Pancreas (tissue), 10 donors: ENCODE results near the gene UBXN10. TPM values are rescaled to one million over a fixed set of nuclear protein-coding genes. Genes with fewer than 3 reads are reported as not detected.

ENCODE experiments used
- ATAC-seq, 4 donors: fragments of 200-7000 bp; cut with Tn5 transposase; one replicate each; pipeline versions ENCODE4 v1.8.0 to v1.9.1; 2020; ENCODE audit warnings: mild to moderate bottlenecking in 4 of 4, moderate library complexity in 4 of 4
- DNase-seq, 6 donors: peaks; one replicate each; pipeline ENCODE4 v3.0.0-alpha.2; 2020
- FAIRE-seq: peaks from 2 replicates; lab custom pipeline; 2012; peaks lifted over from hg19 to GRCh38; lab: Jason Lieb, UNC
- H3K27ac ChIP-seq, 4 donors: fragments of 200-600 bp; sonication (generic); 1 replicate in 3 of 4; 2 replicates in 1 of 4; pipeline versions ENCODE4 v1.5.0 to v1.8.0; 2020
- H3K27me3 ChIP-seq, 4 donors: fragments of 200-600 bp; one replicate each; pipeline ENCODE4 v1.8.0; 2021
- H3K36me3 ChIP-seq, 3 donors: fragments of 200-600 bp; sonication (generic) in 1 of 3; one replicate each; pipeline versions ENCODE4 v1.5.0 to v1.8.0; 2020 to 2021
- H3K4me1 ChIP-seq, 3 donors: fragments of 200-600 bp; one replicate each; pipeline ENCODE4 v1.8.0; 2021
- H3K4me3 ChIP-seq, 4 donors: fragments of 200-600 bp; sonication (generic) in 2 of 4; one replicate each; pipeline versions ENCODE4 v1.5.0 to v1.8.0; 2020 to 2021
- H3K9me3 ChIP-seq, 4 donors: fragments of 200-600 bp; one replicate each; pipeline ENCODE4 v1.8.0; 2021
- WGBS, 2 donors: extraction: QIAGEN DNeasy Blood & Tissue Kit; methylation state at CpG; one replicate each; pipeline ENCODE4 v1.1.7; 2013; 5-methylcytosine and 5-hydroxymethylcytosine counted together
- intact Hi-C, 3 donors: fragments of 100-400 bp; cut with DNase I; formaldehyde crosslinking; loops; one replicate each; pipeline versions ENCODE4 v1.11.1 to v1.14.2; 2022
- polyA plus RNA-seq, 2 donors: library from polyadenylated mRNA; stranded (reverse); fragments of 200-250 nt; gene quantifications; one replicate each; pipeline ENCODE4 v1.2.3, GENCODE V29; 2013
- total RNA-seq, 6 donors: library from RNA; stranded (reverse); fragmentation: NEBNext Ultra II Directional in 4 of 6; extraction: Animal tissue kit (Norgen Biotek cat#: 25700) in 4 of 6; gene quantifications; one replicate each; pipeline versions ENCODE4 v1.2.1 to v1.2.4, GENCODE V29; 2021 to 2023
- TF ChIP-seq, protein P1 (sequence below), 4 donors: fragments of 200-600 bp; sonication (generic) in 3 of 4; IDR thresholded peaks; one replicate each; pipeline versions ENCODE4 v1.5.0 to v1.8.0; 2021; ENCODE audit warnings: antibody characterized with exemption in 4 of 4
- donor health status: healthy with polysubstance abuse.
- donor health status: DM: no; HTN: no; CAD: no; lungs with moderate emphysema.
- donor health status: DM: no; HTN: no; CAD: no.
- donor health status: control.
- donor health status: control.
- donor health status: Bipolar disorder and iron deficiency.
- donor health status: DM: yes; HTN: yes; CAD: no.
- donor health status: DM: no; HTN: no; CAD: no.
- donor health status: DM: no; HTN: no; CAD: no.
- donor health status: DM: yes; HTN: yes; CAD: no.

The UBXN10 gene
- total and polyA plus RNA-seq, 8 donors = 0.54 to 2.4 (median 0.75) TPM

DNA sequence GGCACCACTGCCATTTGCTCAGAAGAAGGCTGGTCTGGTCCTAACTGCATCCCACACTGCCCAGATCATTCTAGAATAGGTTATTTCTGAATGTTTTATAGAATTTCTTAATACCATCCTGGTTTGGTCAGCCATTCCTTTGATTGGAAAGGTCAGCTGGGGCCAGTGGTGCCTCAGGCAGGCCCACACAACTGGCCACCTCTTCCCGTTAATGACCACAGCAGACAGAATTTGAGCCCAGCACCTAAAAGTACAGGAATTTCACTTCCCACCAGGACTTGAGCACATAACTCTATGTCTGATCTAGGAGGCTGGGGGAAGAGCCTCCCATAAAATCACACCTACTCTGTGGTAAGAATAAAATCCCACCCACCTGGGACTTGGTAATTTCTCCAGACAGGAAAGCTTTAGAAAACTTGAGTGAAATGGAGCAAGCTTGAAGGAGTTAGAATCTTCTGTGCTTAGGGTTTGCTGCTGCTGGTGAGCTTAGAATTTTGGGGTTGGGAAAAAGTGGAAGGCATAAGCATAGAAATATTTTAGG lies 7.0 kb downstream of the UBXN10 start:
- H3K36me3 ChIP-seq = no peaks in the 10 kb centered on the region
- no peaks in the 10 kb centered on the region for H3K27me3 ChIP-seq
- H3K4me3 ChIP-seq = no peak overlapping the region
- TF ChIP-seq, protein P1, sequence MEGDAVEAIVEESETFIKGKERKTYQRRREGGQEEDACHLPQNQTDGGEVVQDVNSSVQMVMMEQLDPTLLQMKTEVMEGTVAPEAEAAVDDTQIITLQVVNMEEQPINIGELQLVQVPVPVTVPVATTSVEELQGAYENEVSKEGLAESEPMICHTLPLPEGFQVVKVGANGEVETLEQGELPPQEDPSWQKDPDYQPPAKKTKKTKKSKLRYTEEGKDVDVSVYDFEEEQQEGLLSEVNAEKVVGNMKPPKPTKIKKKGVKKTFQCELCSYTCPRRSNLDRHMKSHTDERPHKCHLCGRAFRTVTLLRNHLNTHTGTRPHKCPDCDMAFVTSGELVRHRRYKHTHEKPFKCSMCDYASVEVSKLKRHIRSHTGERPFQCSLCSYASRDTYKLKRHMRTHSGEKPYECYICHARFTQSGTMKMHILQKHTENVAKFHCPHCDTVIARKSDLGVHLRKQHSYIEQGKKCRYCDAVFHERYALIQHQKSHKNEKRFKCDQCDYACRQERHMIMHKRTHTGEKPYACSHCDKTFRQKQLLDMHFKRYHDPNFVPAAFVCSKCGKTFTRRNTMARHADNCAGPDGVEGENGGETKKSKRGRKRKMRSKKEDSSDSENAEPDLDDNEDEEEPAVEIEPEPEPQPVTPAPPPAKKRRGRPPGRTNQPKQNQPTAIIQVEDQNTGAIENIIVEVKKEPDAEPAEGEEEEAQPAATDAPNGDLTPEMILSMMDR (IDR thresholded peaks at IDR 0.05) = no peak
- ATAC-seq = no peak
- 82 to 90% methylated on average over 1 of the region's 1 CpG for WGBS, 2 donors
- no peak for DNase-seq
- intact Hi-C loops = no loop called here
- H3K4me1 ChIP-seq = no peaks in the 10 kb centered on the region
- no peak overlapping the region for H3K27ac ChIP-seq
- H3K9me3 ChIP-seq = no peaks in the 10 kb centered on the region
- no peak for FAIRE-seq

DNA sequence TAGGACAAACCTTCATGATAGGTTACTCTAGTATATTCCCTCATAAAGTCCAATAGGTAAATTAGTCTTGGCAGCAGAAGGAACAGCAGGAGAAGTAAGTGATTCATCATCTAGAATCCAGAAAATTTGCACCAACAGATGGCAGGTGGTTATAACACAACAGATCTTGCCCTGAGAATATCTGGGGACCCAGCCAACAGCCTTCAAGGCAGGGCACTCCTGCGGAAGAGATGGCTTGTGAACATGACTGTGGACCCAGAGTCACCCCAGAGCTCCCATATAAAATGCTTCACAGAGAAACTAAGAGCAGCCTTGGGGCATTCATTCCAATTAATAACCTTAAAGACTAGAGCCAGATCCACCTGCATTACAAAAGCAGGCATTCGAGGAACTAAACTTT lies 8.3 kb downstream of the UBXN10 start:
- ATAC-seq = peak in 1 of 4 donors; percentile 22
- no peaks in the 10 kb centered on the region for H3K9me3 ChIP-seq
- no peak for FAIRE-seq
- H3K27ac ChIP-seq = no peak overlapping the region
- H3K27me3 ChIP-seq = no peaks in the 10 kb centered on the region
- H3K4me3 ChIP-seq = no peak overlapping the region
- intact Hi-C loops = no loop called here
- 84 to 94% methylated on average over 2 of the region's 2 CpGs for WGBS, 2 donors
- H3K36me3 ChIP-seq = no peaks in the 10 kb centered on the region
- no peak for DNase-seq
- TF ChIP-seq, protein P1 (IDR thresholded peaks at IDR 0.05) = no peak
- H3K4me1 ChIP-seq = no peaks in the 10 kb centered on the region

DNA sequence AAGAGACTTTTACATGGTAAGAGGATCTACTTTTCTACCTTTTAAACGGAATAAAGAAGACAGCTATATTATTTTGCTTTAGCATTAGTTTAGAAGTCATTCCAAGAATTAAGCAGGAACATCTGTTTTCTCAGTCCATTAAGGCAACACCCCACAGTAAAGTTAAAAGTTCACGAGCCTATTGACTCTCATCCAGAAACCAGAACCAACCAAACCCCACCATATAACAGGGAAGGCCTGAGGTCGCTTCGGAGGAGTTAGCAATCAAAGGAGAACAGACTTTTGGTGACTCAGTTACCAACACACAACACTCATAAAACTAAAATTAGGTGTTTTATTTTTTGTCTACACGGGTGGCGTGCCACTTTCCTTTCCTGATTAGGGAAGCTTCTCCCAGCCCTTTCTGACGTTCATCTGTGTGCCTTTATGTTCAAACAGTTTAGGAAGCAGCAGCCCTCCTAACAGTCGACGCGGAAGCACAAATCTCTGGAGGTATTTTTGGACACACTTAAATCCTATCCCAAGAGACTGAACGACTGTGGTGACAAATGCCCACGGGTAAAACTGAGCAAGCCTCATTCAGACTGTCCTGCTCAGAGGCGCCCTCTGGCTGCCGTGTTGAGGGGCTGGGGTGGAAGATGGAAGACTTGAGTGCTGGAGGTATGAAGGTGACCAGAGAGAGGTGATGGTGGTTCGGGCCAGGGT lies 9.0 kb downstream of the UBXN10 start:
- 33 to 41% methylated on average over 15 of the region's 15 CpGs for WGBS, 2 donors
- peak; percentile 43 to 89 (median 70) for DNase-seq
- no peaks in the 10 kb centered on the region for H3K4me1 ChIP-seq
- peak; percentile 60 to 95 (median 88) for ATAC-seq
- H3K9me3 ChIP-seq = no peaks in the 10 kb centered on the region
- intact Hi-C loops = loop anchor here in 1 of 3 donors (5.0 kb wide), 1 partner anchor 273 kb away; the partner anchor contains the start of gene PLA2G2E
- TF ChIP-seq, protein P1 (IDR thresholded peaks at IDR 0.05) = peak; percentile 61 to 76 (median 69)
- no peak for FAIRE-seq
- no peaks in the 10 kb centered on the region for H3K36me3 ChIP-seq
- H3K4me3 ChIP-seq = no peak overlapping the region
- no peaks in the 10 kb centered on the region for H3K27me3 ChIP-seq
- H3K27ac ChIP-seq = no peak overlapping the region

DNA sequence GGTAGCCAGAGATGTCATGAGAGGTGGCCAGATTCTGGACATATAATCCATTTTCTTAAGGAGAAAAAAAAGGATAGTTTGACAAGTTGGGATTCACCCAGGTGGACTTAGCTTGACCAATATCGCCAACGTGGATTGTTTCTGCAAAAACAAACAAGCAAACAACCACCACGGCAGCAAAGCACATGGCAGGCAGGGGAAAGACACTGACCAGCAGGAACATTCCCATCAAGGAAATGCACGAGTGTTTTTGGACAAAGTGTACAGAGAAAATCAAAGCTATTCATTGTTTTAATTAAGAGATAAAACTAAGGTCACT lies 9.5 kb downstream of the UBXN10 start:
- H3K36me3 ChIP-seq = no peaks in the 10 kb centered on the region
- H3K4me3 ChIP-seq = no peak overlapping the region
- no peak overlapping the region for H3K27ac ChIP-seq
- DNase-seq (no peak), FAIRE-seq (no peak), ATAC-seq (no peak)
- no peaks in the 10 kb centered on the region for H3K4me1 ChIP-seq
- TF ChIP-seq, protein P1 (IDR thresholded peaks at IDR 0.05) = no peak
- no peaks in the 10 kb centered on the region for H3K9me3 ChIP-seq
- H3K27me3 ChIP-seq = no peaks in the 10 kb centered on the region
- 48 to 52% methylated on average over 4 of the region's 4 CpGs for WGBS, 2 donors
- intact Hi-C loops = loop anchor here in 1 of 3 donors (5.0 kb wide), 1 partner anchor 273 kb away; the partner anchor contains the start of gene PLA2G2E

GRCh38 chr1:20197329-20197791 lies 11.5 kb downstream of the UBXN10 start:
- DNase-seq (no peak), ATAC-seq (no peak)
- TF ChIP-seq, protein P1 (IDR thresholded peaks at IDR 0.05) = no peak

More at GRCh38 chr1:20197329-20197791, 11.5 kb downstream of the UBXN10 start:
- Histone ChIP-seq H3K4me1 (no peaks in the 10 kb centered on the region), H3K36me3 (no peaks in the 10 kb centered on the region), H3K27me3 (no peaks in the 10 kb centered on the region), H3K27ac (no peak overlapping the region), H3K4me3 (no peak overlapping the region), H3K9me3 (no peaks in the 10 kb centered on the region)
- intact Hi-C loops = loop anchor here in 1 of 3 donors (5.0 kb wide), 1 partner anchor 275 kb away; the partner anchor contains the start of gene PLA2G2E
- WGBS, 2 donors = 51 to 57% methylated on average over 6 of the region's 6 CpGs
- FAIRE-seq = no peak
